NCI-H1417 treated with DMSO at 0.1 percent for 48 hours (cell line): ENCODE data around the gene JAGN1.
"Not testable (repeated sequence)": the region's sequence is repeated elsewhere in the genome, so short reads cannot be mapped to it uniquely, and the experiment has no call there.

ENCODE experiments used
- DNase-seq: peaks from one replicate; lab custom pipeline; 2025; lab: John Stamatoyannopoulos, UW

The JAGN1 gene

DNA sequence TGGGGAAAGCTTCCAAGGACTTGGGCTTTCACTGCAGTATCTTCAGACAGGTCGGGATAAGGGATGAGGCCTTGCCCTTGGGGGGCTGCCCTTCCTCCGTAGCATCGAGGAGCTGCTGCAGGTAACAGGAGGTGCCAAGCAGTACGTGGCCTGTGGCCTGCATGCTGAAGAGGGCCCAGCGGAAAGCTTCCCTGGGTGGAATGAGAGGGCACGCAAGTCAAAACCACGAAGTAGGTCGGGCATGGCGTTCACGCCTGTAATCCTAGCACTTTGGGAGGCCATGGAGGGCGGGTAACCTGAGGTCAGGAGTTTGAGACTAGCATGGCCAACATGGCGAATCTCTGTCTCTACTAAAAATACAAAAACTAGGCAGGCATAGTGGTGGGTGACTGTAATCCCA is 23.3 kb upstream of the JAGN1 start:
- DNase-seq: no peak

DNA sequence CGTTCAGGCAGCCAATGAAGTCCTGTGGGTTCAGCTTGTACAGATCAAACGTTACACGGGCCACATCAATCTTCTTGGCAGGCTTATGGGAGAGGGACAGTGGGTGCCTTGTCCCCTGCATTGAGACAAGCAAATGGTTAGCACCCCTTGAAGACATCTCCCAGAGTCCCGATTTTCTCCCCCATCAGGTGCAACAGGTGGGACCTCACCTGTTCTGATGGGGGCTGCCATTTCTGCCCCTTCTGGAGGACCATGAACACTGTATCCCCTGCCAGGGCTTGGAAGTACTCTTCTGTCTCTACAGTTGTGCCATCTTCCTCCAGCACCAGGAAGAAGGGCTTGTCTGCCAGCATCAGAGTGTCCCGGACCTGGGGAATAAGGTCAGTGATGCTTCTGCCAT is 20.5 kb upstream of the JAGN1 start:
- no peak for DNase-seq

DNA sequence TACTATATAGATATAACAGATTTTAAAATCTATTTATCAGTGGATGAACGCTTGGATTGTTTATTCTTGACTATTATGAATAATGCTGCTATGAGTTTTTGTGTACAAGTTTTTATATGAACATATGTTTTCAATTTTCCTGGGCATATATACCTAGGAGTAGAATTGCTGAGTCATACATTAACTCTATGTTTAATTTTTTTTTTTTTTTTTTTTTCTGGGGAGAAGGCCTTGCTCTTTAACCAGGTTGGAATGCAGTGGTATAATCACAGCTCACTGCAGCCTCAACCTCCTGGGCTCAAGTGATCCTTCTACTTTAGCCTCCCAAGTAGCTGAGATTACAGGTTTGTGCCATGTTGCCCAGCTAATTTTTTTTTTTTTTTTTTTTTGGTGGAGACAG is 19.4 kb upstream of the JAGN1 start:
- no peak for DNase-seq

DNA sequence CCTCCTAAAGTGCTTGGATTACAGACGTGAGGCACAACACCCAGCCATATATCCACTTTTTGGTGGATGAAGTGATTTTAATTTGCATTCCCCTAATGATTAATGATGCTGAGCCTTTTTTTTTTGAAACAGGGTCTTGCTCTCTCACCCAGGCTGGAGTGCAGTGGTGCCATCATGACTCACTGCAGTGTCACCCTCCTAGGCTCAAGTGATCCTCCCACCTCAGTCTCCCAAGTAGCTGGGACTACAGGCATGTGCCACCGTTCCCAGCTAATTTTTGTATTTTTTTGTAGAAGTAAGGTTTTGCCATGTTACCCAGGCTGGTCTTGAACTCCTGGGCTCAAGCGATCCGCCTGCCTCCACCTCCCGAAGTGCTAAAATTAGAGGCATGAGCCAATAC is 18.3 kb upstream of the JAGN1 start:
- DNase-seq: not testable (repeated sequence)

DNA sequence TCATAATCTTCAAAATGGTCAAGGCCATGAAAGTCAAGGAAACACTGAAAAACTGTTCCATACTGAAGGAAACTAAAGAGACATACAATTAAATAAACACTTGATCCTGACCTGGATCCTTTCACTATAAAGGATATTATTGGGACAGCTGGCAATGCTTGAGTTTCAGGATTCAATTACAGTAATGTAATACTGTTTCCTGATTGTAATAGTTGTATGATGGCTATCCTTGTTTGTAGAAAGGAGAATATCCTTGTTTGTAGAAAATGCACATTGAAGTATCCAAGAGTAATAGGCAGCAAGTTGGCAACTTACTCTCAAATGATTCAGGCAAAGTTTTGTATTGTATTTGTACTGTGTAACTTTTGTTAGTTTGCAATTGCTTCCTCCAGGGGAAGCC is 15.0 kb upstream of the JAGN1 start:
- no peak for DNase-seq

DNA sequence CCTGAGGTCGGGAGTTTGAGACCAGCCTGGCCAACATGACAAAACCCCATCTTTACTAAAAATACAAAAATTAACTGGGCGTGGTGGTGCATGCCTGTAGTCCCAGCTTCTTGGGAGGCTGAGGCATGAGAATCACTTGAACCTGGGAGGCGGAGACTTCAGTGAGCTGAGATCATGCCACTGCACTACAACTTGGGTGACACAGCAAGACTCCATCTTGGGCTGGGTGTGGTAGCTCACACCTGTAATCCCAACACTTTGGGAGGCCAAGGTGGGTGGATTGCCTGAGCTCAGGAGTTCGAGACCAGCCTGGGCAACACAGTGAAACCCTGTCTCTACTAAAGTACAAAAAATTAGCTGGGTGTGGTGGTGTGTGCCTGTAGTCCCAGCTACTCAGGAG is 14.2 kb upstream of the JAGN1 start:
- DNase-seq: not testable (repeated sequence)

DNA sequence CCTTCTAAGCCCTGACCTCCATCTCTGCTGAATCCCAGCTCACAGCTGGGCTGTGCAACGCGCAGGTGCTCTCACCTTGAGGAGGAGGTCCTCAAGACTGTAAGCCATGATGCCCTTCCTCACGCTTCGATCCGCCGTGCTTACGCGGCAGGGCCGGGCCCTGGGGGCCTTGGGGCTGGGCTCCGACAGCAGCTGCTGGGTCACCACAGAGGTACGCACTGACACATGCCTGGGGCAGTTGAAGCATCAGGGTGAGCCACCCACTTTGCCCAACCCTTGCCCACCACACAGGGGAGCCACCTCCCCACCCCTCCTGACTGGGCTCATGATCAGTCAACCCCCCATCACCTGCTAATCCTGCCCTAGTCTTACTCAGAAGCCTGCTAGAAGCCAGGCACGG is 13.4 kb upstream of the JAGN1 start:
- DNase-seq: no peak

DNA sequence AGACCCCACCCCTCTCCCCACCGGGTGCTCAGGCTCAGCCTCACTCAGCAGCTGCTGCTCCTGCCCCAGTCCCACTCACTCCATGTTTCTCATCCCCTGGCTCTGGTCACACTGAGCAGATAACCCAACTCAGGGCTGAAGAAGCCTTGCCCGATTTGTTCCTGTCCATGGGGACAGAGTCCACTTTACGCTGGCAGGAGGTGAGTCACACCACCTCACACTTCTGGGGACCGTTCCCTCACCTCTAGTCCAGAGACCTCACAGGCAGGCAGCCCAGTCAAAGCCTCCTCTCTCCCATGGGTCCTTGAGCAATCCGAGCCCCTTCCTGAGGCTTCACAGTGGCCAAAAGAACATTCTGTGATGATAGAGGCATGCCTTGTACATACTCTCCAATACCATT is 11.7 kb upstream of the JAGN1 start:
- DNase-seq: no peak

DNA sequence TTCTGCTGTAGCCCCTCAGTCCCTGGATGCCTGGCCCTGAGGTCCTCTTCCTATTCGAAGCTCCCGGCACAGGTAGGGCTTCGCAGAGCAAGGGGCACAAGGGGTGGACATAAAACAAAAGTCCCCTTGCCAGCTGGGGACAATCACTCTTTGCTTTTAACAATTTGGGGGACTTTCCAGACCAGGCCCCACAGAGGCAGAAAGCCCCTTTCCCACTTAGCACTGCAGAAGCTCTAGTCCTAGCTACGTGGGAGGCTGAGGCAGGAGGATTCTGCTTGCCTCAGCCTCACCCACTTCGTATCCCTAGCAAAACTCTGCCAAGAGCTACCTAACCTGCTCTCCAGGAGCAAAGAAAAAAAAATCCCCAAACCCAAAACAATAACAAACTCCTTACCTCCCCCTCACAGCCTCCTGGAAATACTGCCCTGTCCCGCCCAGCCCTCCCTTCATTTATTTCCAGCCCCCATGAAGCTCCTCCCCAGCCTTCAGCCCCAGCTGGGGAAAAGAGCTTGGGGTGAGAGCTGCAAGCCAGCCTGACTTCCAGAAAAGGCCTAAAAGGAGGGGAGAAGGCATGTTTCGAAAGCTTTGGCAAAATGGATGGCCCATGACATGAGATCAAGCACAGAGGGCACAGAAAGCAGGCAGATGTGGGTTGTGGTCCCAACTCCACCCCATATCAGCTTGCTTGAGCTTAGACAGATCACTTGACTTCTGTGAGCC is 10.4 kb upstream of the JAGN1 start, which contains the start of gene CIDEC:
Gene CIDEC (minus strand): TSS at position 424 of the 720 bp plus-strand sequence. CDS start 1,767 bp downstream, outside the sequence.
- DNase-seq: no peak

DNA sequence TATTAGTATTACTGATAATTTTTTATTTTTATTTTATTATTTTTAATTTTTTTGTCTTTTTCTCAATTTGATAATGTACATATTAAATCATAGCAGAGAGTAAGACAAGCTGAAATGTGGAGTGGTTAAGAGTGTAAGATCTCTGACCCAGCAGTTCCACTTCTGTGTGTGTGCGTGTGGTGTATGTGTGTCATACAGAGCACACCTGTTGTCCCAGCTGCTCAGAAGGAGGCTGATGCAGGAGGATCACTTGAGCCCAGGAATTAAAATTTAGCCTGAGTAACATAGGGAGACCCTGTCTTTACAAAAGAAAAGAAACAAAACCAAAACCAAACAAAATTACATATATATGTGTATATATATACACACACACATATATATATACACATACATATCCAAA is 9.0 kb upstream of the JAGN1 start:
- DNase-seq: no peak

DNA sequence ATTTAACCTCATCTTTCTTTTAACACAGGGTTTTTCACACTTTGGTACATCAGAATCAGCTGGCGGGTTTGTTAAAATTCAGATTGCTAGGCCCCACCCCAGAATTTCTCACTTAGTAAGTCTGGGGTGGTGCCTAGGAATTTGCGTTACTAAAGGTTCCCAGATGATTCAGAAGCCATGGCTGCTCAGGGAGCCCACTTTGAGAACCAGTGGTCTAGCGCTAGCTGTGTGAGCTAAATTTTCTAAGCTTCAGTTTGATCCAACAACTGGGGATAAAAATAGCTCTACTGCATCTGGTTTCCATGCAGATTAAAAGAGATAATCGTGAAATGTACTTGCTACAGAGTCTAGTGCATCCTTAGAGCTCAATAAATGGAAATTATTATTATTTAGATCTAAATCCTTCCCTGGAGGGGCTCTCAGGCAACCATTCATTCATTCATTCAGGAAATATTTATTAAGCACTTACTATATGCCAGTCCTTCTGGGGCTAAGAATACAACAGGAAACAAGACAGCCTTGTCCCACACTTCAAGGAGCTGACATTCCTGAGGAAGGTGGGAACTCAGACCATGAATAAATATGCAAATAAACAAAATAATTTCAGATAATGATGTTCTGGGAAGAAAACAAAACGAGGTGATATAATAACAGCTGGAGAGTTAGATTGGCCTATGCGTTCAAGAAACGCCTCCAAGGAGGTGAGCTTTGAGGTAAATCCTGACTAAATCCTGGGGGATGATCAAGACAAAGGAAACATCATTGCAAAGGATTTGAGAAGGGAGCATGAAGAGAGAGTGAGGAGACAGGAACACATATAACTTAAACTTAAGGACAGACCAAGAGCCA is 6.5 kb upstream of the JAGN1 start:
- no peak for DNase-seq

DNA sequence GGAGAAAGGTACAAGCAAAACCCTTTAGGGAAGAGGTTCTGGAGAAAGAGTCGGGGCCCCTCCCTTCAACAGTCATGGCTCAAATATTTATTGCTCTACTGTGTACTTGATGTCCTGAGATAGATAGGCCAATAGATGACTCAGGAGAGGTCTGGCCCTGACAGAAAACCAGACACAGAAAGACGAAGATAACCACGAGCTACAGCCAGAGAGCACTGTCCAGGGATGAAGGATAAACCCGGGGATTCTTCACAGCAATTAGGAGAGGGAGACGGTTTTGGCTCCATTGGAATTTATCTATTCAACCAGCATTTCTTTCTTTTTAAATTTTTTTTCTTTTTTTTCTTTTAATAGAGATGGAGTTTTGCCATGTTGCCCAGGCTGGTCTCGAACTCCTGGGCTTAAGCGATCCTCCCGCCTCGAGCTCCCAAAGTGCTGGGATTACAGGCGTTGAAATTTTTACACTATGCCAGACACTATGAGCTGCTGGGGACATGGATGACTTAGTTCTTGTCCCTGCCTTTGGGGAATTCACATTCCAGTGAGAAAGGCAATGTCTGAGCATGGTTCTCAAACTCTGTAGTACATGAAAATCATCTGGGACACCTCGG is 5.8 kb upstream of the JAGN1 start:
- no peak for DNase-seq

DNA sequence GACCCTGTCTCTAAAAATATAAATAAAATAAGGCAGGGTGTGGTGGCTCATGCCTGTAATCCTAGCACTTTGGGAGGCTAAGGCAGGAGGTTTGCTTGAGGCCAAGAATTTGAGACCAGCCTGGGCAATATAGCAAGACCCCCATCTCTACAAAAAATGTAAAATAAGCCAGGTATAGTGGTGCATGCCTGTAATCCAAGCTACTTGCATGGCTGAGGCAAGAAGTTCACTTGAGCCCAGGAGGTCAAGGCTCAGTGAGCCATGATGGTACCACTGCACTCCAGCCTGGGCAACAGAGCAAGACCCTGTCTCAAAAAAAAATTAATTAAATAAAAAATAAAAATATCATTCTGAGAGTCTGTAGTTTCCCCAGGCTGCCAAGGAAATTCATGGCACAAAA is 4.1 kb upstream of the JAGN1 start:
- no peak for DNase-seq

DNA sequence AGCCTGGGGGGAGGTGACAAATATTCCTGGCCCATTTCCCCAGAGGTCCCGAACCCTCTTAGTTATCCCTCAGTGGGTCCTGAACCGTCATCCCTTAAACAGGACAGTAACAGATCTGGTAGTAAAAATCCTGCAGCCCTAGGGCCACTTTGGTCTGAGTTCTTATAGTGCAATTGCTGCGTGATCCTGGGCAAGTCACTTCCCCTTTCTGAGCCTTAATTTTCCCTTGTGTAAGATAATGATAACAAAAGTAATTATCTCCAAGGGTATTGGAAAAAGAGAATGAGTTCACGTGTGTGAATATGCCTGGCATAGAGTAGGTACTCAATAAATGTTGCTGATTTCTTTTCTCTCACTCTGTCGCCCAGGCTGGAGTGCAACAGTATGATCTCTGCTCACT is 2.9 kb upstream of the JAGN1 start:
- DNase-seq: no peak

DNA sequence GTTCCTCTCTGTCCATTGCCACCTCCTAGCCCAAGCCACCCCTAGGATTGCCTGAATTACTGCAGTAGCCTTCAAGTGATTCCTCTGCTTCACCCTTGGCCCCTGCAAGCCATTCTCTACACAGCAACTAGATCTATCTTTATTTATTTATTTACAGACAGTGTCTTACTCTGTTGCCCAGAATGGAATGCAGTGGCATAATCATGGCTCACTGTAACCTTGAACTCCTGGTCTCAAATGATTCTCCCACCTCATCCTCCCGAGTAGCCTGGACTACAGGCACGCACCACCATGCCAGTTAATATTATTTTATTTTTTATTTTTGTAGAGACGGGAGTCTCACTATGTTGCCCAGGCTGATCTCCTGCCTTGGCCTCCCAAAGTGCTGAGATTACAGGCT is 1.9 kb upstream of the JAGN1 start:
- no peak for DNase-seq

DNA sequence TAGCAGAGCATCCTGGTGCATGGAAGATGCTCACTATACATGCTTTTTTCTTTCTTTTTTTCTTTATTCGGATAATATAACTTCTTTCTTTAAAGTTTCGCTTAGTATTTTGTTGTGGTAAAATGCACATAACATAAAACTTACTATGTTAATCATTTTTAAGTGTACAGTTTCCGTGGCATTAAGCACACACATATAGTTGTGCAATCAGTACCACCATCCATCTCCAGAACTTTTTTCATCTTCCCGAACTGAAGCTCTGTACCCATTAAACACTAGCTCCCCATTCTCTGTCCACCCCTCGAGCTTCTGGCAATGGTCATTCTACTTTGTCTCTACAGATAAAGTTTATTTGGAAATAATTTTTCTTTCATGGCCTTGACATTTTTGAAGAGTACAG is 1.0 kb upstream of the JAGN1 start:
- no peak for DNase-seq

DNA sequence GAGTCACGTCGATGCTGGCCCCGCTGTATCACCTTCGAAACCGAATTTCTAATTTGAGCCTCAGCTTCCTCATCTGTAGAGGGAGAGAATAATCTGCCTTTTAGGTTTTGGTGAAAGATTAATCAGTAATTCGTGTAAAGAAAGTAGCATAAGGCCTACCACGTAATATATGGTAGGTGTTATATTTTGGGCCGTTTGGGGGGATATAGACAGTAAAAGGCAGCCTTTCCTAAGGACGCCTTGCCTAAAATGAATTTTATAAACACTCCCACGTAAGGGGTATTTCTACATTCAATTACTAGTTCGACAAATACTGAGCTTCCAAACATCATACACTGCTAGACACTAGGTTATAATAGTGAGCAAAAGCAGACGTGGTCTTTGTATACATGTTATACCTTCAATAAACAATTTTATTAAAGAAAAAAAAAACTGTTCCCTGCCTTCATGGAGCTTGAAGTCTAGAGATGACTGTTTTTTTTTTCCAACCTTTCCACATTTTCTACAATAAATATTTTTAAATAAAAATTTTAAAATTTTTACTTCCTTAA is 737 bp downstream of the JAGN1 start:
- DNase-seq: no peak

DNA sequence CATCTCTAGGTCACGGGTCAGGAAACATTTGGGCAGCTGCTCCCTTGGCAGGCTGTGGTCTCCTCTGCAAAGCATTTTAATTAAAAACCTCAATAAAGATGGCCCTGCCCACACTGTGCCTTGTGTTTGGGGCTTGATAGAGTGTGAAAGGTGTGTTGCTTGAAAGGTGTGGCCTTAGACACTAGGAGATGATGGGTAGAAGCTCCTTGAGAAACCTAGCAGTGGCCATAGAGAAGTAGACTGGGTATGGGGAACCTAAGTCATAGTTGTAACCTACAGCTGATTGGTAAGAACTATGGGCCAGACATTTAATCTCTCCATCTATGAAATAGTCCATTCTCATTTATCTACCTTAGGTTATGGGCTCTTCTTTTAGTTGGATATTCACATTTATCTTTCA is 3.3 kb downstream of the JAGN1 start:
- DNase-seq: no peak

DNA sequence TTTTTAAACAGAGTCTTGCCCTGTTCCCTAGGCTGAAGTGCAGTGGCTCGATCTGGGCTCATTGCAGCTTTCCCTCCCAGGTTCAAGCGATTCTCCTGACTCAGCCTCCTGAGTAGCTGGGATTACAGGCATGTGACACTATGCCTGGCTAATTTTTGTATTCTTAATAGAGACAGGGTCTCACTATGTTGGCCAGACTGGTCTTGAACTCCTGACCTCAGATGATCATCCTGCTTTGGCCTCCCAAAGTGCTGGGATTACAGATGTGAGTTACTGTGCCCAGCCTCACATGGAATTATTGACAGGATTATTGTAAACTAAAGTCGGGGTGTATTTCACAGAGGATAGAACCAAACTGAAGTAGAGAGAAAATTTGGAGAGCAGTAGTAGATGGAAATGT is 5.3 kb downstream of the JAGN1 start:
- DNase-seq: not testable (repeated sequence)

DNA sequence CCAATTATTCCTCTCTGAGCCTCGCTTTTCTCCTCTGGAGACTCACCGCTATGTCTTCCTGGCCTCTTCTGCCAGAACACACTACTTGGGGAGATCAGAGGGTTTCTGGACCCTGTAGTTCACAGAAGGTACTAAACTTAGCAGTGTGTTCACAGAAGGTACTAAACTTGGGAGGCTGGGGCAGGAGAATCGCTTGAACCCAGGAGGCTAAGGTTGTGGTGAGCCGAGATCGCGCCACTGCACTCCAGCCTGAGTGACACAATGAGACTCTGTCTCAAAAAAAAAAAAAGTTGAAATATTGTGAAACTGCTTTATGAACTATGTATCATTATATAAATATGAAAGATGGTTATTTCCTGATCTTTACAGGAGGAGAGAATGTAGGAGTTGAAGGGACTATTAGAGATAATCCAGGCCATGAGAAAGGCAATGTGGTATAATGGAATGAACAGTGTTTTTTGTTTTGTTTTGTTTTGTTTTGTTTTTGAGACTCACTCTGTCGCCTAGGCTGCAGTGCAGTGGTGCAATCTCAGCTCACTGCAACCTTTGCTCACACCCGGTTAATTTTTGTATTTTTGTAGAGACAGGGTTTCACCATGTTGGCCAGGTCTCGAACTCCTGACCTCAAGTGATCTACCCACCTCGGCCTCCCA is 6.5 kb downstream of the JAGN1 start:
- not testable (repeated sequence) for DNase-seq

DNA sequence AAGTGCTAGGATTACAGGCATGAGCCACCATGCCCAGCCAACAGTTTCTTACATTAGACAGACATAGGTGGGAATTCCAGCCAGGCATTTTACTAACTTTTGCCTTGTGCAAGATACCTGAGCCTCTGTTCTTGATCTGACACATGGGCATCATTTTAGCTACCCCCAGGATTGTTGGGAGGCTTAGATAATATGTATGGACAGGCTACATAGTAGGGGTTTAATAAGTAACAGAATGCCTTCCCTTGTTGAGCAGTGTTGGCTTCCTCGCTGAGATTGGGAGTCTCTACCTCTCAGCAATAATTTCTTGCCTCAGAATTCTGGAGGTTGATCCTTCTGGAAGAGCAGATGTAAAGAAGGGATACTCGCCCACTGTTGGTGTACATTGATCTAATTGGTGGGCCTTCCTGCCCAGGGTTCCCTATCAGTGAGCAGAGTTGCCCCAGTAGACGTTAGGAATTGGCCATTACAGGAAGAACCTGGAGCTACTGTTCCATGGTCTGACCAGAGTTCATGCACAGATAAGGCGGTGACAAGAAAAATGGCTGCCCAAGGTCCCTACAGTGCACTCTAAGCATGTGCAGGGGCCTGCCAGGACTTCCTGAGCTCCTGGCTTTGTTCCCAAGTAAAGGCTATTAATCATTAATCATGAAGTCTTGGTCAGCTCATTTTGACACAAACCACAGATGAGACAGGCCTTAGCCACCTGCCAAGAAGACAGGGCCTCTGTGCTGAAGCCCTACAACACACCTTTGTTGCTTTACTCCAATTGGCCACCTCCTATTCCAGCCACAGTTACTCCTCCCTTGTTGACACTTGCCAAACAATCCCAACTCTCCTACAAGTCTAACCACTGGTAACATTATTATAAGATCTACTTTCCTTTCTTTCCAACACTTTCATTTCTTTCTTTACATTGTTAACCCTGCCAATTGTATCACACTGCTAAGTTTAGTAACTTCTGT is 7.3 kb downstream of the JAGN1 start:
- DNase-seq: no peak
